Fibroblast of villous mesenchyme (primary cell): Measurements from ENCODE around the gene ZNF276. TPM values are rescaled to one million over a fixed set of nuclear protein-coding genes. Genes with fewer than 3 reads are reported as not detected.

Experiments
- DNase-seq: peaks from one replicate; pipeline ENCODE4 v3.0.0-alpha.2; 2010; ENCODE audit warnings: low read depth
- H3K4me3 ChIP-seq: 2 replicates; pipeline ENCODE4 v1.5.1; 2011; ENCODE audit warnings: low read depth, mild to moderate bottlenecking, low read length
- total RNA-seq: library from RNA; depleted of rRNA; stranded (reverse); fragments of >200 nt; gene quantifications from 2 replicates; pipeline ENCODE4 v1.2.3, GENCODE V29; 2012
- TF ChIP-seq, protein P1 (sequence below): IDR thresholded peaks from 2 replicates; pipeline ENCODE4 v1.5.1; 2012; ENCODE audit warnings: low read depth, mild to moderate bottlenecking, low read length; ENCODE audit not compliant: insufficient read depth

The ZNF276 gene
- total RNA-seq, 1 donor, result 15.1 TPM

DNA sequence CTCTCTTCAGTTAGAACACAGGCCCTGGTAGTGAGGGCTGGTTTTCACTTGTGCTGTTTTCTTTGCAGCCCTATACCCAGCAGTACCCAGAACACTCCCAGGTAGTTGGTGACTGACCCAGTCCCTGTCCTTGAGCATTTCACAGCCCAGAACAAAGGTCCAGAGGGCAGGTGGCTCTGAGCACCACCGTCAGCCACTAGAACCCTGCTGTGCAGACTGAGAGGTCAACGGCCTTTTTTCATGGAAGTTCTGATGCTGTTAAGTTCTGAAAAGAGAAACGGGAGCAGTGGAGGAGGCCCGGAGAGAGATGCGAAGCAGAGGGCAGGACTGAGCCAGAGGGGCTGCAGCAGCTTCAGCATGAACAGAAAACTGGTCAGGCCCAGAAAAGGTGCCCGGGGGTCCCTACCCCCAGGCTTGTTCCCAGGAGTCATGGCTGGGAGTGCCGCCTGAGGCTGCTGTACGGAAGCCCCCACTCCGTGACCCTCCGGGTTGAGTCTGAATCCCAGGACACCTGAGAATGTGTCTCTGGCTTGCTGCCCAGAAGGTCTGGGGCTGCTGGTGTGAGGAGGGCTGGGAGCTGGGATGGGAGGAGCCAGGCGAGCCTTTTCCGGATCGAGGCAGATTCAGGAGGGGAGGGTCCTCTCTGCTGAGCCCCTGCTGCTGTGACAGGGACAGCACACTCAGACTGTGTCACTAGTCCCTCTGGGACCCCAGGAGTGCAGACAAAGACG lies 8.7 kb downstream of the ZNF276 start:
- no peak overlapping the region for H3K4me3 ChIP-seq
- TF ChIP-seq, protein P1, sequence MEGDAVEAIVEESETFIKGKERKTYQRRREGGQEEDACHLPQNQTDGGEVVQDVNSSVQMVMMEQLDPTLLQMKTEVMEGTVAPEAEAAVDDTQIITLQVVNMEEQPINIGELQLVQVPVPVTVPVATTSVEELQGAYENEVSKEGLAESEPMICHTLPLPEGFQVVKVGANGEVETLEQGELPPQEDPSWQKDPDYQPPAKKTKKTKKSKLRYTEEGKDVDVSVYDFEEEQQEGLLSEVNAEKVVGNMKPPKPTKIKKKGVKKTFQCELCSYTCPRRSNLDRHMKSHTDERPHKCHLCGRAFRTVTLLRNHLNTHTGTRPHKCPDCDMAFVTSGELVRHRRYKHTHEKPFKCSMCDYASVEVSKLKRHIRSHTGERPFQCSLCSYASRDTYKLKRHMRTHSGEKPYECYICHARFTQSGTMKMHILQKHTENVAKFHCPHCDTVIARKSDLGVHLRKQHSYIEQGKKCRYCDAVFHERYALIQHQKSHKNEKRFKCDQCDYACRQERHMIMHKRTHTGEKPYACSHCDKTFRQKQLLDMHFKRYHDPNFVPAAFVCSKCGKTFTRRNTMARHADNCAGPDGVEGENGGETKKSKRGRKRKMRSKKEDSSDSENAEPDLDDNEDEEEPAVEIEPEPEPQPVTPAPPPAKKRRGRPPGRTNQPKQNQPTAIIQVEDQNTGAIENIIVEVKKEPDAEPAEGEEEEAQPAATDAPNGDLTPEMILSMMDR, result no peak
- no peak for DNase-seq

DNA sequence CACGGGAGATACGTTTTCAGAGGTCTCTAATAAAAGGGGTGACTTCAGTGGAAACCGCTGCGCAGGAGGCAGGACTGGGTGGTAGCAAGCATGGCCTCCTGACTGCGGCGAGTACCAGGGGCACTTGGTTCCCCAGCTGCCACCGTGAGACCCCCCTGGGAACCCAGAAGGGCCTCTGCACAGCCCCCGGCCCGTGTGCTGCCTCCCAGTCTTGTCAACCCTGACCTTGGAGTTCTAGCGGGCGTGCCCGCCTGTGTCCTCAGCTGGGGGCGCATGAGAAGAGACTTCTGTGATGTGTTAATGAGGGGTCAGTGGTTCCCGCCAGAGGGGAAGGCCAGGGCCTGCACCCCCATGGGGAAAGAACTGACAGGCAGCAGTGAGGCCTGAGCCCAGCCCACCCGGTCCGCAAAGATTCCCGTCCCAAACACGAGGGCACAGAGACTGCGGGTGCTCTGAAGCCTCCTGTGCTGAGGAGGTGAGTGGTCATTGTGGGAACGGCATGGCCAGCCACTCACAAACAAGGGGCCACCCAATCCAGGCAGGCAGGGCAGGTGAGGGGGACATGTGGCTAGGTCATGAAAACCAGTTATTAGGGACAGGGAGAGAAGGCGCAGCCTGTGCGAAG lies 9.4 kb downstream of the ZNF276 start:
- TF ChIP-seq, protein P1, result no peak
- H3K4me3 ChIP-seq, result no peak overlapping the region
- DNase-seq, result no peak

DNA sequence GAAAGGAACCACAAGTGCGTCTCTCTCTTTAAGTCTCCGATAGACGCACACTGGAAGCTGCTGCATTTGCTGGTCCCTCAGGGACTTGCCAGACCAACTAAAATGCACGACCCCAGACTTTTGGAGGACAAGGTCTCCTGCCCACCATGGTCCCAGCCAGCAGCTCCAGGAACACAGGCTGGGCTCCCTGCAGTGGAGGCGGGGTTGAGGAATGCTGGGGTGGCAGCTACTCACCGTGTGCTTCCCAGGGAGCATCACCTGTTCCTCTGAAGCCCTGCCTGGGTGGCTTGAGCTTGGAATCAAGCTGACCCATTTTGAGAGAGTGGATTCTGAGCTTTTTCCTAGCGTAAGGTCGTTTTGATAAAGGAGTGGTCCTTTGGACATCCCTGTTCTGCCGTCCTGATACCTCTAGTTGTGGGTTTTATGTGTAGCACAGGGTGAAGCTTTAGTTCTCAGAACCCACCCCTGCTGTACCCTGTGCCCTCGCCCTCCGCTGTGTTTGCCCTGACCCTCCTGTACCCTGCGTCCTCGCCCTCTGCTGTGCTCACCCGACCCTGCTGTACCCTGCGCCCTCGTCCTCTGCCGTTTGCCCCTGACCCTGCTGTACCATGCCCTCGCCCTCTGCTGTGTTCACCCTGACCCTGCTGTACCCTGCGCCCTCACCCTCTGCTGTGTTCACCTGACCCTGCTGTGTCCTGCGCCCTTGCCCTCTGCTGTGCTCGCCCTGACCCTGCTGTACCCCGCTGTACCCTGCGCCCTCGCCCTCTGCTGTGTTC lies 11.0 kb downstream of the ZNF276 start:
- no peak overlapping the region for H3K4me3 ChIP-seq
- DNase-seq, result no peak
- TF ChIP-seq, protein P1, result no peak

DNA sequence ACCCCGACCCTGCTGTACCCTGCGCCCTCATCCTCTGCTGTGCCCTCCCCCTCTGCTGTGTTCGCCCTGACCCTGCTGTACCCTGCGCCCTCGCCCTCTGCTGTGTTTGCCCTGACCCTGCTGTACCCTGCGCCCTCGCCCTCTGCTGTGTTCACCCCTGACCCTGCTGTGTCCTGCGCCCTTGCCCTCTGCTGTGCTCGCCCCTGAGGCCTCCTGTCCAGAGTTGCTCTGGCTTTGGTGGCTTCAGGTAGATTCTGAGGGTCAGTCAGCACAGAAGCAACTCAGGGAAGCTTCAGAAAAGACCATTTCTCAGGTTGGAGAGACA lies 11.5 kb downstream of the ZNF276 start:
- TF ChIP-seq, protein P1, result no peak
- DNase-seq, result no peak
- H3K4me3 ChIP-seq, result no peak overlapping the region

DNA sequence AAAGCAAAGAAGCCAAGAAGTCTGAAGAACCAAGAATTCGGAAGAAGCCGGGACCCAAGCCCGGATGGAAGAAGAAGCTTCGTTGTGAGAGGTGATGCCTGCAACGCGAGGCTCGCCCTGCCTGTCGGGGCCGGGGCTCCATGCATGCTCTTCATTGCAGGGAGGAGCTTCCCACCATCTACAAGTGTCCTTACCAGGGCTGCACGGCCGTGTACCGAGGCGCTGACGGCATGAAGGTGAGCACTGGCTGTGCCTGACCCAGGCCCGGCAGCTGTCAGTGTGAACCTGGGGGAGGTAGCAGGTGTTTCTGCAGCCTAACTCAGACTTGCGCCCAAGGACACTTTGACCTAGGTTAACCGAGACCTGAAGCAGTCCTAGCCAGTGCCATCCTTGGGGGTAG lies 12.0 kb downstream of the ZNF276 start:
- TF ChIP-seq, protein P1, result no peak
- DNase-seq, result no peak
- H3K4me3 ChIP-seq, result no peak overlapping the region

DNA sequence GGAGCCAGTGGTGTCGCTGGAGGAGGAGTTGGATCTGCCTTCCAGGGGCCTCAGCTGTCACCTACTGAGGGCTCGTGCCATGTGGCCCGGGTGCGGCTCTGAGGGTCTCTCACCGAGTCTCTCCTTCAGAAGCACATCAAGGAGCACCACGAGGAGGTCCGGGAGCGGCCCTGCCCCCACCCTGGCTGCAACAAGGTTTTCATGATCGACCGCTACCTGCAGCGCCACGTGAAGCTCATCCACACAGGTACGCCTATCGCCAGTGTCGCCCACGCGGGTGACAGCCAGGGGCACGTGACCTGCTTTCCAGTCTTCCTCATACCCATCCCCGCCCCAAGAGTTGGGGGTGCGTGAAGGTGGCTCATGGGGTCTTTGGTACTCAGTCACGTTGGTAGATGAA lies 12.5 kb downstream of the ZNF276 start:
- no peak overlapping the region for H3K4me3 ChIP-seq
- TF ChIP-seq, protein P1, result no peak
- no peak for DNase-seq
